GM19463 (cell line): ENCODE measurements around the gene LYSMD2.
A peak's percentile ranks its signal among the peaks of the same experiment; 100 is the strongest.
"Not testable (repeated sequence)": the region's sequence is repeated elsewhere in the genome, so short reads cannot be mapped to it uniquely, and the experiment has no call there.

Experiments
- ATAC-seq: cut with Tn5 transposase; IDR thresholded peaks from one replicate; pipeline ENCODE4 v1.9.1; 2021; ENCODE audit warnings: mild to moderate bottlenecking, moderate library complexity; ENCODE audit not compliant: unreplicated experiment

LYSMD2 gene, protein sequence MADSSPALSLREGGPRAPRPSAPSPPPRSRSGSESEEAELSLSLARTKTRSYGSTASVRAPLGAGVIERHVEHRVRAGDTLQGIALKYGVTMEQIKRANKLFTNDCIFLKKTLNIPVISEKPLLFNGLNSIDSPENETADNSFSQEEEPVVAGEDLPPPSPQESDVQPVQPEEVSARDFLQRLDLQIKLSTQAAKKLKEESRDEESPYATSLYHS

DNA sequence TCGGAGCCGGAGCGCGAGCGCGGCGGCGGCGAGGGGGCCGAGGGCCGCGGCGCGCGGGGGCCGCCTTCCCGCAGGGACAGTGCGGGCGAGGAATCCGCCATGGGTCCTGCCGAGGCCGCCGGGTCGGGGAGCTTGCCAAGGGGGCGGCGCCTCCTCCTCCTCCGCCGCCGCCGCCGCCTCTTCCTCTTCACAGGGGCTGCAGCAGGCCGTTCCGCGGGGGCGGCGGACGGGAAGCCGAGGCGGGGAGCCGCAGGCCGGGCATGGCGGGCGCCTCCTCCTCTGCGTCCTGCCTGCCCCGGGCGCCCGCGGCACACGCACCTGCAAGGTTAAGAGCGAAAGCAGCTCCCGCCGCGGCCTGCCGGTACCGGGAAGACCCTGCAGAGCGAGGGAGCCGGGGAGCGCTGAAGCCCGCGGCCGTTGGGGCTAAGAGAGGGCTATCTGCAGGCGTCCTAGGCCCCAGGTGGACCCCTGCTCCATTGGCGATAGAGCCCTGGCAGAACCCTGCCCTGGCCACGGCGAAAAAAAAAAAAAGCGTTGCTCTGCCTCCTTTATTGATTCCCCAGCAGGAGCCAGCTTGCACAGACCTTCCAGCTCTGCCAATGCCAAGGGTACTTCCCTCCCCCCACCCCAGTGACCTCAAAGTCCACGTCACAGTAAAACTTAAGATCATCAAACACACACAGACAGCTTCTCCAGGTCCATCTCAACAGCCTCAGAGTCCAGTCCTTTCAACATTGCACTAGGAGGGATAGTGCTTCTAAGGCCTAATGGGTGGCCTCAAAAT, at the start of gene LYSMD2:
LYSMD2 (minus strand) TSS at position 134 of the 784 bp plus-strand sequence; CDS start at position 101, 33 bp downstream.
- peak; percentile 40 for ATAC-seq

DNA sequence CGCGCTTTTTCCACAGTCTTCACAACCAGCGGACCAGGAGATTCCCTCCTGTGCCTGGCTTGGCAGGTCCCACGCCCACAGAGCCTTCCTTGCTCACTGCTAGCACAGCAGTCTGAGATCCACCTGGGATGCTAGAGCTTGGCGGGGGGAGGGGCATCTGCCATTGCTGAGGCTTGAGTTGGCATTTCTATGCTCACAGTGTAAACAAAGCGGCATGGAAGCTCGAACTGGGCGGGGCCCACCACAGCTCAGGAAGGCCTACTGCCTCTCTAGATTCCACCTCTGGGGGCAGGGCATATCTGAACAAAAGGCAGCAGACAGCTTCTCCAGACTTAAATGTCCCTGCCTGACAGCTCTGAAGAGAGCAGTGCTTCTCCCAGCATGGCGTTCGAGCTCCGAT, 49.7 kb upstream of the LYSMD2 start:
- ATAC-seq = not testable (repeated sequence)

DNA sequence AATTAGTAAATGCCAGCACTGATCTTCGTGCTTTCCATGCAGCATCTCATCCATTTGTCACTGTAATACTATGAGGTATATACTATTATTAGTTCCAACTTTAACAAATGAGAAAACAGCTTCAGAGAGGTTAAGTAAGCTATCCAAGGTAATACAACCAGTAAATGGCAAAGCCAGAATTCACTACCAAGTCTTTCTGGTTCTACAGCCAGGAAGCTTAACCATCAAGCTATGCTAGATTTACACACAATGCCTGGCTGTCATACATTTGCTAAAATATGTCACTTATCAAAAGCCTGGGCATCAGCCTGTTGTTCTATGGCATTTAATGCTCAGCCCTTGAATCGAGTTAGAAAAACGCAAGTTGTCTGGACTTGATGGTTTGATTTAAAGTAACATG, 46.5 kb upstream of the LYSMD2 start:
- ATAC-seq = no peak

DNA sequence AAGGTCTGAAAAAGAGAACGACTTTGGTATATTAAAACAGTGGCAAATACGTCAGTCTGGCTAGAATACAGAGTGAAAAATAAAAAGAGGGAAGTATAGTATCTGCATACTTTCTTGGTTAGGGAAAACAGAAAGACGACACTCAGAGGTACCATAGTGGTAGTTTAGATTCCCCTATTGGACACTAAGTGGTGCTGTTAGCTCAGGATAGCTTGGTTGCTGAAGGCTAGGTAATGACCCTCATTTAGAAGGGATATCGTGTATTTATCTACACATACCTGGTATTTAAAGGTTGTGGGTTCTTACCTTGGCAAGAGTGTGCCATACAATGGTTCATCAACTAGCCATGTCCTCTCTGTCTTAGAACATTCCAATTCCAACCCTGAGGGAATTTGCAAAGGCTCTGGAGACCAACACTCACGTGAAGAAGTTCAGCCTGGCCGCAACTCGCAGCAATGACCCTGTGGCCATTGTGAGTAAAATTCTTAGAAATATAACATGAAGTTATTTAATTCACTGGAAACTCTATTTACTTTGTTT, 45.0 kb upstream of the LYSMD2 start:
- no peak for ATAC-seq

DNA sequence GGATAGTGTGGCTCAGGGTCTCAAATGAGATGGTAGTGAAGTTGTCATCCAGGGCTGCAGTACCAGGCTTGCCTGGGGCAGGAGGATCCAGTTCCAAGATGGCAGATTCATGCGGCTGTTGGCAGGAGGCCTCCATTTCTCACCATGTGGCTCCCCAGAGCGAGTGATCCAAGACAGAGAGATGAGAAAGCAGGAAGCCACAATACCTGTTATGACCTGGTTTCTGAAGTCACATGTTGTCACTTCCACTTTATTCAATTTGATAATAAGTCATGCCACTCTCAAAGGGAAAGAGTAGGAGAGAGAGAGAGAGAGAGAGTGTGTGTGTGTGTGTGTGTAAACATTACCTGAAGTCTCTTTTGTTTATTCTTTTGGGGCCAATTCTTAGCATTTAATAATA, 44.1 kb upstream of the LYSMD2 start:
- ATAC-seq = no peak

DNA sequence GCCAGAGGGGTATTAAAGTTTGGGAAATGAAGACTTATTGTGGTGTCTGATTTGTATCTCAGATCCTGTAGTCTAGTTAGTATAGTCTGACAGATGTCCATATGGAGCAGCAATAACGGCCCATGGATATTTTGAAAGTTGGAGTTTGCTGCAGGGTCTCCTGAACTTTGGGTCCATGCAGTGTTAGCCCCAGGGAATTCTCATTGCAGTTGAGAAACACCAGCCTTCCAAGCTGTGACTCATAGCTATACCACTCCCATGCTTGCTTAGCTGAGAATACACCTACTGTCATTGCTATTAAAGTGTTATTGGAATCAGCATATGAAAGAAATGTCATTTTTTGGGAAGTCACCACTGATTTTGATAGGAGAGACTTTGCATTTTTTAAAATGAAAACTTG, 43.2 kb upstream of the LYSMD2 start:
- ATAC-seq = no peak

DNA sequence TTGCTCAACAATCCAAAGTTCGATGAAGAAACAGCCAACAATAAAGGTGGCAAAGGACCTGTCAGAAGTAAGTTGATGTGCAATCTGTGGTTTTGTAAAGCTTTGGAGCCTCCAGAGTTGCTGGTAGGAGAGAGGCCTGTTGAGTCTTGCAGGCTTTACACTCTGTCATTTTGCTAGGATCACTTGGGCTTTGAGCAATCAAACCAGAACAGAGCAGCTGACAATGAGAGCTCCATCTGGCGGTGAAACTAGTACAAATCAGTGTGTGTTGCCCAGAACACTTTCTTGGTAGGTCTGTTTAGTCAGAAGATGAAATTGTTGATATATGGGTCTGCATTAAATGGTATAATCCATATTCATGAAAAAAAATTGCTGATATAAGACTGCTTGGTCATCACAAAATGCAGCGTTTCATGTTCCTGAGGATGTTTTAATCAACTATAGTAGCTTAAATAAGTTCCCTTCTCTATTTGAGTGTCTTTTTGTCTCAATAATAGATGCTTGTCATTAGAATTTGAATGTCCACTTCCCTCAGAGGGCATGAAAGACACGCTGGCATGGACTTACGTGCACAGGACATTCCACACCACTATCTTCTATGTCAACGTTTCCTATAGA, 39.6 kb upstream of the LYSMD2 start:
- ATAC-seq = no peak

DNA sequence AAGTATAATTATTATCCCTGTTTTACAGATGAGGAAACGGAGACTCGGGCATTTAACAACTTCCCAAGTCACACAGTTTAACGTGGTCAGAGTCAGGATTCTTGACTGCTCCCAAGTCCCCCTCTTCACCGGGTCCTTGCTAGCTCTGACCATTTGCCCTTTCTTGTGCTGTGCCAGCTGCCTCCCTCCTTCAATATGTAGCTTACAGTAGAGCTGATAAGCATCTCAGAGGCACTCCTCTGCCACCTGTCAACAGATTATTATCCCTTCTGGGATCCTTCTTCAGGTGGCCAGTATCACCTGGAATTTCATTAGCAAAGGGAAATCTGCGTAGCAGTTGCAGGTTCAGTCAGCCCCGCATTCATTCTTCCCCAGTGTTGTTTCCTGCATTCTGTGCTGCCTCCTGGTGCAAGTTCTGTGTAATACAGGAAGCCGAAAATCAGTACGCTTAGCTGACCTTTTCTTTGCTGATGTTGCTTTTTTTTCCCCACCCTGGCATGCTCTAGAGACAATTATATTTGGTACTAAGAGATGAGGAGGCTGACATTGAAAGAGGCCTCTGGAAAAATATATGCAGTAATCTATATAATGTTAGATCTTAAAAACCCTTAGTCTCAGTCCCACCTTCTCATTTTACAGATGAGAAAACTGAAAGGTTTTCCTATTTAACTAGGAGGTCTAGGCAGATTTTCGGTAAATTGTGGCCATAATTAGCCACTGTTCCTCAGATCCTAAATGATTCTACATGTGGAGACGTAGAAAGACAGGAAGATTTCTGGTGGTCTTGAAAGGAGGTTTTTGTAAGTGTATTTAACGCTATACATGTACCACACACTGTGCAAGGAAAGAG, 38.7 kb upstream of the LYSMD2 start:
- ATAC-seq = peak; percentile 60

DNA sequence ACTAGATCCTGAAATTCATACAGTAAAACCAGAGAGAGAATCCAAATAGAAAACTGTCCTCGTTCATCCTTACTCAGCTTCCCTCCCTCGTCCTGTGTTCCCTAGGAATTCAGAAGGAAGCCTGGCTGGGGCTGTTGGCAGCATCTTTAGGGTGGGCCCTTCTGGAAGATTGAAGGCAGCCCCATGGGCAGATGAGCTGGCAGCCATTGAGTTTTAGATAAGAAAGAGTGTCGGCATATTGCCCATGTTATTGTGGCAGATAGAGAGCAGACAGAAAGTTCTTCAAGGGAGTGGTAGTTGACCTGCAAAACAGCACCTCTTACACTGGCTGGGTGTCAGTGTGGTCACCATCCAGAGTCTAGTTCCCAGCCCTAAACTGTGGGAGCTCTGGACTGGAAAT, 37.5 kb upstream of the LYSMD2 start:
- no peak for ATAC-seq

DNA sequence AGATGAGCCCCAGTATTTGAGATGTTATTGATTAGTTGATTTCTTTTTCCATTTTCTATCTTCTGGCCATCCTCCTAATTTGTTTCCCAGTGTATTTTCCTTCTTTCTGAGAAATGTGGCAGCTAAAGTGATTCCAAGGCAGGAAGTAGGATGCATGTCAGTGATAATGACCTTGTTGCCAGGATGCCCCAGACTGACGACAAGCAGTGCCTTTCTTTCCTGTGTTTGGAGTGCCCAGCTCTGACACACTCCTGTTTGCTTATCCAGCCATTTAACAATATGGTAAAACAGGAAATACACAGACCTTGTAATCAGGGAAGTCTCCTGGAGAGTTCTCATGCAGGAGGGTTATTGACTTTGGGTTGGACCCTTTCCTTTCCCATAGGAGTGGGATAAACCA, 34.3 kb upstream of the LYSMD2 start:
- ATAC-seq = no peak

DNA sequence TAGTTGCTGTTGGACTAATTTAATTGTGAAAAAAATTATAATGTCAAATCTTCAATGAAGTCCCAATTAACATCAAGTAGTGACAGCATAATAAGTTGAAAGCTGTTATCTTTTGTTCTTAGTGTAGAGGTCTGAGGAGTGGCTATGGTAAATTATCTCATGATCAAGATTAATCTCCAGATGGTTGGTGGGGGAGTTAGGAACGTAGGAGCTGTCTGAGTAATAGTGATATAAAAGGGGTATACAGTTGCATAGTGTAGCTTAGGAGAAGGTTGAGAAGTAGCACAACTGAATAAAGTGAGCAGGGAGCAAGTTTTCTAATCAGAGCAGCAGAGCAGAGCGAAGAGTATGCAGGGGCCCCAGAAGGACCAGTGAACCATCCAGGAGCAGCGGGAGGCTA, 33.4 kb upstream of the LYSMD2 start:
- ATAC-seq = no peak

DNA sequence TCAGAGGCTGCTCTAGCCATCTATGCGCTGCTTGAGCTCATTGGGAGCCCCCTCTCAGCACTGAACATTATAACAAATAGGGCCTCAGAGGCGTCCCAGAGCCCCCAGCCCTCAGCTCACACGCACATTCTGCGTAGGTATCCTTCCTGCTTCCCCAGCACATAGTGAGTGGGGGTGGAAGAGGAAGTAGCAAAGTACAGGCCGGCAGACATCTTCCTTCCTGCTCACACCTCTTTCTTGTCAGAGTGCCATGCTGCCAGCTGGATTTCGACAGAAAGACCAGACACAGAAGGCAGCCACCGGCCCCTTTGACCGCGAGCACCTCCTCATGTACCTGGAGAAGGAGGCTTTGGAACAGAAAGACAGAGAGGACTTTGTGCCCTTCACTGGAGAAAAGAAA, 30.6 kb upstream of the LYSMD2 start:
- ATAC-seq = no peak

DNA sequence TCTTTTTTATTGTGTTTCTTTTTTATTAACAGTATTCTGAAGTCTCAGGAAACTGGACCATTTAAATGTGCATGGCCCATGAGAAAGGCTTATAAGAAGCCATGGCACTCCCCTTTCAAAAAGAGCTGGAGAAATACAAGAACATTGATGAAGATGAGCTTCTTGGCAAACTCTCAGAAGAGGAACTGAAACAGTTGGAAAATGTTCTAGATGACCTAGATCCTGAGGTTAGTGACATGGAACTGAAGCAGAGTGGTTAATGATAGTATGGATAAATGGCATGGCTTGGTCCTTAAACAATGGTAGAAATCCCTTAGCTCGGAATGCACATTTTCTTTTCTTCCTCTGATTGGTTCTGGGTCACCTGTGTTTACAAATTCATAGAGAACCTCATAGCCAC, 28.9 kb upstream of the LYSMD2 start:
- ATAC-seq = no peak

DNA sequence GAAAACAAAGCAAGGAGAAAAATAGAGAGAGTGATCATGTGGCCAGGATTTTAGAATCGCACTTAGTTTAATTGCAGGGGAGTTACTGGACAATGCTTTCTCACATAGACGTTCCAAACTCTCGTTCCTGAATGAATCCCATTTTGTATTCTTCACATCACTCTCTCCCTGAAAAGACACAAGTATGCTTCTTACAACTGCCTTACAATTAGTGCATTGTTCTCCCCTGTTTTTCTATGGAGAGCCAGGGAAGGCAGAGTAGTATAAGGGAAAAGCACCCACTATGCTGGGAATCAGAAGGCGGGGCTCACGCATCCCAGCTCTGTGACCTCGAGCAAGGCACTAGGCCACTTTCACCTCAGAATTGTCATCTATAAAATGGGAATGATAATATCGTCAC, 28.3 kb upstream of the LYSMD2 start:
- ATAC-seq = no peak

DNA sequence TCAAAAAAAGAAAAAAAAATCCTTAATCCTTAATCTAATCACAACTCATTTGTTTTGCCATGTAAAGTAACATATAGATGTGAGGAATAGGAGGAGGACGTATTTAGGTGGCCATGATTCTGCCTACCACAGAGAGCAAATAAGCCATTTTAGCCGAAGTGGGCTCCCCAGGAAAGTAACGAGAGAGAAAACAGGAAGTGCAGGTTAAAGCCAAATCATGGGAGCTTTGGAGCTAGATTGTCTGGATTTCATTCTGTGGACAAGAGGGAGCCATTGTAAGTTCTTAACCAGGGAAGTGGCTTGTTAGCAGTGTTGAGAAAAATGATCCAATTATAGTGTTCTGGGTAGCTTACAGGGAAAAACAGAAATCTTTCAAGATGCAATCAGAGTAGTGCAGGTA, 23.4 kb upstream of the LYSMD2 start:
- ATAC-seq = no peak

DNA sequence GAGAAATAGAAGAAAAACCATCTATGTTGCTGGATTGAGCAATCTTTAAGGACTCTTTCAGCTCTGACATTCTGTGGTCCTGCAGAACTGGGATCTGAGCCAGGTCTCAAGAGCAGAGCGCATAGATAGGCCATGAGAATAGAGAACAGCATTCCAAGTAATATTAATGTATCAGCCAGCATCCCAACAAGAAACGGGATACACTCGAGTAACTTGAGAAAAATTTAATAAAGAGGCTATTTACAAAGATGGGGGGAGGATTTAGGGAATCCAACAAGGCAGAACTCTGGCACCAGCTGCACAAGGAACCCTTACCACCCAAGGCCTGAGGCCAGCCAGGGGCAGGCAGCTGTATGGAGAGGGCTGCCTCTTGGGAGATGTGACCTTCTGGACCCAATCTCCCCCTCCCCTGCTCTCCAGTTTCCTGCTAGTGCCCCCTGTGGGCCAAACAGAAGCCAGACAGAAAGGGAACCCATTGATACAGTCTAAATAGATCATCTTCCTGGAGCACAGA, 22.2 kb upstream of the LYSMD2 start:
- no peak for ATAC-seq

DNA sequence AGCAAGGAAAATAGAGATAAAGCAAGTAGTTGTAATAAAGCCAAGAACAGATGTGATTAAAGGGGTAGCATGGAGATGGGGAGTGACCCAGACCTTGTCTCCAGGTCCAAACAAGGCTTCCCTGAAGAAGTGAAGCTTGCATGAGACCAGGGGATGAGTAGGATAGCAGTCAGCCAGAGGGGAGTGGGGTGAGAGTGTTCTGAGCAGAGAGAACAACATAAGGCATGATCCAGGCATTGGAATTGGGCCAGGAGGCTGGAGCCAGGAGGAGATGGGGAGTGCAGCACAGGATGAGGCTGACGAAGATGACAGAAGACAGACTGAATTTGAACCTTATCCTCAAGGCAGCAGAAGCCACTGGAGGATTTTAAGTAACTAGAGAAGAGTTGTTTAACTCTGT, 21.2 kb upstream of the LYSMD2 start:
- no peak for ATAC-seq

DNA sequence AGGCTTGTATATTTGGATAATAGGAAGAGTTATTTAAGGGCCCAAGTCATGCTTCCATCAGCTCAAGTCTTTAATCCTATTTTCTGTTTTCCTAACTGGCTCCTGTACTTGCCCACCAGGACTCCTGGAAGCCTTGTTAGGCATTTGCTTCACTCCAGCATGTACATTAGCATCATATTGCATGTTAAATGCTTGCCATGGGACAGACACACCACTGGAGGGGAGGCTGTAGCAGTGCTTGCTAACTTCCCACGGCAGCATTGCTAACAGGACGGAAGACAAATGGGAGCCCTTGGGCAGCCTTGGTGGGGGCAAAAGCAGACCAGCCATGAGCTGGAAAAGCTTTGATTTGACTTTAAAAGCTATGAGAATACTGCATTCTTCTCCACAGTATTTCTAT, 20.0 kb upstream of the LYSMD2 start:
- no peak for ATAC-seq

DNA sequence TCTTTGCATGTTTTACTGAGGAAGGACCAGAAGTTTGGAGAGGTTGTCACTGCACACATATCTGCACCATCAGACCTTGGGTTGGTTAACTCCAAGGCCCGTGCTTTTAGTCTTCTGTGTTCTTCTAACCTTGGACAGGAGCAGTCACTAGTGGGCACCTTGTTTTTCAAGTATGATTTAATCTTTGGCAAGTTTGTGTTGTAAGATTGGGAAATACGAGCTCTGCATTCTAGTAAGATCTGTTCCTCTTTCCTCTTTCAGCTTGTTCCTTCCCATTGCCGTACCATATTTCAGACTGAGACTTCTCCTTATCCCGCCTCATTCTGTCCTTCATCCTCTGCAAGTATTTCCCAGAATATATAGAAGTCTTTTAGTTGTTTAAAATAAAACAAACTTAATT, 19.0 kb upstream of the LYSMD2 start:
- no peak for ATAC-seq

DNA sequence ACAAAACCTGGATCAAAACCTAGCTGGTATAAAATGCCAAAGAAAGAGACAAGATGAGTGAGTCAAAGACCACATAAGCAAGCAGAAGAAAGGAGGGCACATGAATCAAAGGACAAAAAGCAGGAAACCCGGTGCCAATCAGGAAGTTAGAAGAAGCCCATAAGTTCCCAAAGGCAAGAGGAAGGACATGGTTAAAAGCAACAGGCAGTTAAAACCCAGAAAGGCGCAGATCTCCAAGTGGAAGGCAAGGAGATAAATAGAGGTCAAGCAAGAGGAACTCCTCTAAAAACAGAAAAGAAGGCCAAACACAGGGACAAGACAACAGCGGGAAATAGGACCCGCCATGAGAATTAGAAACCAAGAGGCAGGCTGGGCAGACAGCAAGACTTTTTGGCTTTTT, 18.3 kb upstream of the LYSMD2 start:
- ATAC-seq = no peak

DNA sequence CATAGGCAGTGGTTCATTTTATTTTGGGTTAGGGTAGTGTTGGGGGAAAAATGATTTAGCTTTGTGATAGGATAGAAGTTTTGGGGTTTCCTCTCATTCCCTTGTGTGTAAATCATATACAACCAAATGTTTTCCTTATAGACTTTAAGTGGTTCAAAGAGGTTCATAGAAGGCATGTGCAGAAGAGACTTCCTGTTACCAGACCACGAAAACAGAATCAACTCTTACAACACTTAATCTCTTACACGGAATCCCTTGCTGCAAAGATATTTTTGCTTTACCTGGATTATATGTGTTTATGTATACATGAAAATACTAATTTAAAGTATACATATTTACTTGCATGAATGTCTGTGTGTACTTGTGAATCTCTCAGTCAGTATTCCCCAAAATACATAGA, 16.8 kb upstream of the LYSMD2 start:
- ATAC-seq = no peak
